CD4-positive, CD25-positive, alpha-beta regulatory T cell (primary cell): Measurements from ENCODE around the gene EFNB3. TPM values are rescaled to one million over a fixed set of nuclear protein-coding genes. Genes with fewer than 3 reads are reported as not detected.

Experiments
- ATAC-seq, 2 donors: fragments of 150-1000 bp; cut with Tn5 transposase; one replicate each; pipeline ENCODE4 v1.10.0; 2021; ENCODE audit warnings: low read depth in 2 of 2, moderate number of reproducible peaks in 2 of 2, moderate library complexity in 1 of 2
- DNase-seq, 3 donors: peaks; one replicate each; pipeline versions ENCODE4 v3.0.0 to v3.0.0-alpha.2; 2012 to 2022; ENCODE audit warnings: mixed read lengths in 1 of 3
- H3K27ac ChIP-seq: one replicate; pipeline ENCODE4 v1.7.0; 2013; ENCODE audit warnings: mild to moderate bottlenecking, low read length; ENCODE audit not compliant: insufficient read depth, poor library complexity, severe bottlenecking
- H3K27me3 ChIP-seq: one replicate; pipeline ENCODE4 v1.7.0; 2013; ENCODE audit warnings: low read length; ENCODE audit not compliant: control insufficient read depth, insufficient read depth
- H3K36me3 ChIP-seq: one replicate; pipeline ENCODE4 v1.7.0; 2013; ENCODE audit warnings: mild to moderate bottlenecking, low read length, moderate library complexity; ENCODE audit not compliant: control insufficient read depth, insufficient read depth
- H3K4me1 ChIP-seq: 2 replicates; pipeline ENCODE4 v1.7.0; 2013; ENCODE audit warnings: mild to moderate bottlenecking, low read length; ENCODE audit not compliant: insufficient read depth, control insufficient read depth, poor library complexity, severe bottlenecking
- H3K4me3 ChIP-seq: one replicate; pipeline ENCODE4 v1.7.0; 2013; ENCODE audit warnings: low read depth, mild to moderate bottlenecking, low read length, moderate library complexity
- H3K9me3 ChIP-seq, 2 experiments: 1 replicate in 1 of 2; 2 replicates in 1 of 2; pipeline ENCODE4 v1.7.0; 2013; ENCODE audit warnings: low read length in 2 of 2, mild to moderate bottlenecking in 1 of 2, moderate library complexity in 1 of 2; ENCODE audit not compliant: control insufficient read depth in 2 of 2
- H3K27ac Mint-ChIP-seq, 3 donors: one replicate each; pipeline ENCODE4 v1.8.0; 2020 to 2022; ENCODE audit warnings: mild to moderate bottlenecking in 3 of 3, mixed read lengths in 3 of 3, moderate library complexity in 2 of 3
- H3K27me3 Mint-ChIP-seq: one replicate; pipeline ENCODE4 v1.8.0; 2022; ENCODE audit warnings: mild to moderate bottlenecking, mixed read lengths
- H3K36me3 Mint-ChIP-seq: one replicate; pipeline ENCODE4 v1.8.0; 2020; ENCODE audit warnings: mixed read lengths
- H3K4me1 Mint-ChIP-seq, 4 donors: one replicate each; pipeline ENCODE4 v1.8.0; 2020 to 2022; ENCODE audit warnings: mixed read lengths in 4 of 4, mild to moderate bottlenecking in 1 of 4
- H3K4me3 Mint-ChIP-seq, 4 donors: one replicate each; pipeline ENCODE4 v1.8.0; 2020 to 2022; ENCODE audit warnings: mild to moderate bottlenecking in 4 of 4, mixed read lengths in 4 of 4, moderate library complexity in 3 of 4
- H3K9me3 Mint-ChIP-seq, 7 donors: one replicate each; pipeline ENCODE4 v1.8.0; 2020 to 2022; ENCODE audit warnings: mixed read lengths in 7 of 7, mild to moderate bottlenecking in 3 of 7, moderate library complexity in 2 of 7
- polyA plus RNA-seq, 4 donors: library from polyadenylated mRNA; unstranded; fragments of 300-500 nt; fragmentation: Illumina TruSeq; gene quantifications; one replicate each; pipeline ENCODE4 v1.2.3, GENCODE V29; 2021
- total RNA-seq: library from RNA; stranded (reverse); gene quantifications from one replicate; pipeline ENCODE4 v1.2.3, GENCODE V29; 2022

Gene EFNB3
- total and polyA plus RNA-seq, 5 donors from 2014 or later, result not detected

DNA sequence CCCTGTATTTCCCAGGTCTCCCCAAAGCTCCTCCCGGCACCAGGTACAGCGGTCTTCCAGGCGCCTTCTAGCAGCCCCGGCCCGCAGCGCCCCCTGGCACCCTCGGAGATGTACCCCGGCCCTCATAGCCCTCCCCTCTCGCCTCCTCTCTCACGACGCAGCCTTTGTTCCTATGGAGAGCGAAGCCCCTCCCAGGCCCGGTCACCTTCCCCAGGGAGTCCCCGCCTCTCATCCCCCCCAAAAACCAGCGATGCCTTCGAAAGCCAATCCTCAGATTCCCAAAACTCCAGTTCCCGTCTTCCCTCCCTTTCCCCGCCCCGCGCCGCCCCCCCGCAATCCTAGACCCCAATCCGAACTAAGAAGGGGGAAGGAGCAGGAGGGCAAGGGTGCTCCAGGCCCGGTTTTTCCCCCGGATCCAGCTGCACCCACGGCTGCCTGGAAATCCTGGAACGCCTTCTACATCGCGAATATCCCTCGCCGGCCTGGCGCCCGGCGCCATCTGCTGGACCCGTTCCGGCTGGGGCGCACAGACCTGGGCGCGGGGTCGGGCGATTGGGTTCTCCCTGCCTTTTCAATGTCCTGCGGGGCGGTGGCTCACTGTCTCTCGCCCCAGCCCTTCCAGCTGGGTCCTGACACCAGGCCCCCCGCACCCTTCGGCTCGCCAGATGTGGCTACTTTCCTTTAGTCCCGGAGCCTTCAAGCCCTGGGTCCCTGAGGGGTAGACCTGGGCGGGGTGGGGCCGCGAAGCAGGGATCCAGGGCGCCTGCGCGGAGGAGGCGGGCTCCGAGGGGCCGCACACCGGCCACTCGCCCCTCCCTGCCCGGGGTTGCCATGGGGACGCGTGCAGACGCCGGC, 12.1 kb downstream of the EFNB3 start, which contains the start of gene DNAH2:
Gene DNAH2, plus strand, starts transcription at position 844 of the 855 bp plus-strand sequence. CDS start 1,991 bp downstream, outside the sequence.
- H3K4me3 ChIP-seq, result no peak within 1 kb of the TSS
- H3K9me3 ChIP-seq, result no peaks in the 10 kb centered on the region
- DNase-seq, result peak in 1 of 3 donors; percentile 23
- peaks cover 0 to 4% (median 0%) of the 10 kb centered on the region in 7 donors for H3K9me3 Mint-ChIP-seq
- peaks cover 15% of the 10 kb centered on the region for H3K4me1 ChIP-seq
- peak within 1 kb of the TSS in 2 of 4 donors; percentile 19 to 70 for H3K4me3 Mint-ChIP-seq
- ATAC-seq, result peak; percentile 23 to 25
- H3K27ac Mint-ChIP-seq, result no peak within 1 kb of the TSS
- peaks cover 0 to 21% (median 8%) of the 10 kb centered on the region in 4 donors for H3K4me1 Mint-ChIP-seq
- H3K27ac ChIP-seq, result no peak within 1 kb of the TSS
- peaks cover 33% of the 10 kb centered on the region for H3K27me3 ChIP-seq
- H3K36me3 Mint-ChIP-seq, result no peaks in the 10 kb centered on the region
- H3K36me3 ChIP-seq, result no peaks in the 10 kb centered on the region
- peaks cover 79% of the 10 kb centered on the region for H3K27me3 Mint-ChIP-seq

DNA sequence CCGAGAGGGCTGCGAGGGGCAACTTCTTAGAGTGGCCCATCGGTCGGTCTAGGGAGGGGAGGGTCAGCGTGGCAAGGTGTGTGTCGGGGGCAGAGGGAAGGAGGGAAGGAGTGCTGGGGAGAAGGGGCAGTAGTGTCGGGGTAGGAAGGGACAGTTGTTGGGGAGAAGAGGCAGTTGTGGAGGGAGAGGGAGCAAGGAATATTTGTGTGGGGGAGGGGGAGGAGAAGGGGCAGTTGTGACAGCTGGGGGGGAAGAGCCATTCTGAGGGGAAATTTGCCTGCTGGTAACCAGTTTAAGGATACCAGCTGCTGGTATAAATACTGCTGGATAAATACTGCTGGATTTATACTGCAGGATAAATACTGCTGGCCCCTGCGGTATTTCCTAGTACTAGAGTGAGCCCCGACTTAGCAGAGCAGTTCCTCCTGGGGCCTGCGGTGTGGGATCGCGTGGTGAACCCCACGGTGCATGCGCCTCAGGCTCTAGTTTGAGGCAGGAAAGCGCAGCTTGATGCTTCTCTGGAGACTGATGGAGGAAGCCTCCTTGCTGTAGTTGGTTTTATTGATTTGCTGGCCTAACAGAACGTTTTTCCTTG, 12.9 kb downstream of the EFNB3 start:
- H3K27ac Mint-ChIP-seq, result no peak overlapping the region
- peaks cover 33% of the 10 kb centered on the region for H3K27me3 ChIP-seq
- DNase-seq, result peak in 1 of 3 donors; percentile 72

DNA sequence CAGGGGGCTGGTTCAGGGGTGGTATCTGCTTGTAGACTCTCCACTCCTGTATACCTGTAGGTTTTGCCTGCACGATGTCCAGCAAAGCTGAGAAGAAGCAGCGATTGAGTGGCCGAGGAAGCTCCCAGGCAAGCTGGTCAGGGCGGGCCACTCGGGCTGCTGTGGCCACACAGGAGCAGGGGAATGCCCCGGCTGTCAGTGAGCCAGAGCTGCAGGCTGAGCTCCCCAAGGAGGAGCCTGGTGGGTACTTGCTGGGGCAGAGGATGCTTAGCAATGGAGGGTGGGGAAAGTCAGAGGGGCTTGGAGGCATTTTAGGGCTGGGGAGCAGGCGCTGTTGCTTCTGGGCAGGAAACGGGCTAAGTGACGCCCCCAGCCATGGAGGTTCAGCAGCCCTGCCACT, 14.7 kb downstream of the EFNB3 start:
- Mint-ChIP-seq H3K4me1 (peaks cover 0 to 16% (median 6%) of the 10 kb centered on the region in 4 donors), H3K4me3 (no peak overlapping the region), H3K9me3 (peaks cover 0 to 3% (median 0%) of the 10 kb centered on the region in 7 donors), H3K36me3 (no peaks in the 10 kb centered on the region), H3K27ac (no peak overlapping the region), H3K27me3 (peaks cover 74% of the 10 kb centered on the region)
- peaks cover 15% of the 10 kb centered on the region for H3K4me1 ChIP-seq
- no peaks in the 10 kb centered on the region for H3K9me3 ChIP-seq
- H3K27ac ChIP-seq, result no peak overlapping the region
- H3K4me3 ChIP-seq, result no peak overlapping the region
- H3K27me3 ChIP-seq, result peaks cover 27% of the 10 kb centered on the region
- no peak for DNase-seq
- no peak for ATAC-seq
- no peaks in the 10 kb centered on the region for H3K36me3 ChIP-seq

More for the DNA sequence above, 12.9 kb downstream of the EFNB3 start:
- H3K4me1 Mint-ChIP-seq, result peaks cover 0 to 21% (median 8%) of the 10 kb centered on the region in 4 donors
- H3K9me3 Mint-ChIP-seq, result peaks cover 0 to 5% (median 0%) of the 10 kb centered on the region in 7 donors
- Histone ChIP-seq H3K9me3 (no peaks in the 10 kb centered on the region), H3K27ac (no peak overlapping the region), H3K4me1 (peaks cover 15% of the 10 kb centered on the region), H3K4me3 (no peak overlapping the region), H3K36me3 (no peaks in the 10 kb centered on the region)
- H3K36me3 Mint-ChIP-seq, result no peaks in the 10 kb centered on the region
- H3K4me3 Mint-ChIP-seq, result peak overlapping the region in 2 of 4 donors; percentile 15 to 50
- H3K27me3 Mint-ChIP-seq, result peaks cover 78% of the 10 kb centered on the region
- peak; percentile 25 to 67 for ATAC-seq

DNA sequence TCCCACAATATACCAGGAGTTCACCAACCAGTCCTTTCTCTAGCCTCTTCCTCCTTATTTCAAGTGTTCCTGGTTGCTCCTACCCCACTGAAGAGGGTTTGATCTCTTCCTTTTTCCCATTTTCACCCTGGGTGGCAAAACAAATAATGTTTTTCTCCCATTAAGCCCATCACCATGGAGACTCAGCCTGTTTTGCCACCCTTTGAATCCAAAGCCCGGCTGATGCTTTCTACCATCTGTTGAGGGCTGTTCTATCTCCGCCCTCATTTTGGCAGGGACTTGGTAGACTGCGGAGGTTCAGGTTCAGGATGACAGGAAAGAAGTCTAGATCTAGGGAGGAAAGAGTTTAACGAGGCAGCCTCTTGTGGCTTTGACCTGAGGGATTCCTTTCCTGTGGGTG, 15.1 kb downstream of the EFNB3 start:
- Histone ChIP-seq H3K27me3 (peaks cover 27% of the 10 kb centered on the region), H3K9me3 (no peaks in the 10 kb centered on the region), H3K27ac (no peak overlapping the region), H3K4me1 (peaks cover 15% of the 10 kb centered on the region), H3K4me3 (no peak overlapping the region), H3K36me3 (no peaks in the 10 kb centered on the region)
- Mint-ChIP-seq H3K27ac (no peak overlapping the region), H3K4me3 (no peak overlapping the region), H3K27me3 (peaks cover 74% of the 10 kb centered on the region), H3K4me1 (peaks cover 0 to 16% (median 6%) of the 10 kb centered on the region in 4 donors), H3K9me3 (peaks cover 0 to 3% (median 0%) of the 10 kb centered on the region in 7 donors), H3K36me3 (no peaks in the 10 kb centered on the region)
- no peak for ATAC-seq
- DNase-seq, result no peak

DNA sequence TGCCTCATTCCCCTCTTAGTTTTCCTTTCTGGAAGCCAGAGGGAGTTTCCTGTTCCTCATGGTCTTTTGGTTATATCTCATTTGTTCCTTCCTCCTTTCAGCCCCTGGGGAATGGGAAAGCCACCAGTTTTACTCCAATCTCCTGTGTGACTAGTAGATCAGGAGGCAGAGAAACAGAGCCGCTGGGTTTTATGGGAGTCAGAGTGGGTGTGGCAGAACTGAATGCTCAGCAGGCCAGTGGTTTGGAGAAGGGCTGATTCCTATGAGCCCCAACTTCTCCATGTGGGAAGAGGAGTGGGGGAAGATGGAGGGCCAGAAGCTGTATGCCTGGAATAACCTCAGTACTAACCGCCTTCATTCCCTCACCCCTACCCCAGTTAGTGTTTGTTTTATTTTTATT, 16.6 kb downstream of the EFNB3 start:
- ATAC-seq, result no peak
- no peak for DNase-seq
- Mint-ChIP-seq H3K9me3 (peaks cover 0 to 4% (median 0%) of the 10 kb centered on the region in 7 donors), H3K4me1 (peaks cover 0 to 12% (median 6%) of the 10 kb centered on the region in 4 donors), H3K4me3 (no peak overlapping the region), H3K27ac (no peak overlapping the region), H3K36me3 (no peaks in the 10 kb centered on the region), H3K27me3 (peaks cover 62% of the 10 kb centered on the region)
- no peaks in the 10 kb centered on the region for H3K36me3 ChIP-seq
- H3K4me1 ChIP-seq, result peaks cover 15% of the 10 kb centered on the region
- peaks cover 14% of the 10 kb centered on the region for H3K27me3 ChIP-seq
- no peak overlapping the region for H3K4me3 ChIP-seq
- no peak overlapping the region for H3K27ac ChIP-seq
- H3K9me3 ChIP-seq, result no peaks in the 10 kb centered on the region

DNA sequence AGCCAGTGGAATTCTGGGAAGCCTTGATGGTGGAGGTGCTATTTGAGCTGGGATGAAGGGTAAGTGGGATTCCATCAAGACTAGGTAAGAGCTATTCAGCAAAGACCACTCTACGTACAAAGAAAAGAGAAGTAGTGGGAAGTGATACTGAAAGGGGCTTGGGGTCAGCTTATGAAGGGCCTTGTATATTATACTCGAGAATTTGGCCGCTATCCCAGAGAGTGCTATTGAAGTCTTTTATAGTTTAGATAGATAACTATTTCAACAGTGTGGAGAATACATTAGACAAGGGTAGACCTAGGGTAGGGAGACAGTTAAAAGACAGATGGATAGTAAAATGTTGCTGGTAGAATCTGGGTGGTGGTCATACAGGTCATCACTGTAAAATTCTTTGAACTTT, 22.9 kb downstream of the EFNB3 start:
- peaks cover 35% of the 10 kb centered on the region for H3K27me3 Mint-ChIP-seq
- H3K27me3 ChIP-seq, result peaks cover 1% of the 10 kb centered on the region
- no peak overlapping the region for H3K4me3 ChIP-seq
- no peaks in the 10 kb centered on the region for H3K36me3 Mint-ChIP-seq
- no peaks in the 10 kb centered on the region for H3K9me3 ChIP-seq
- H3K9me3 Mint-ChIP-seq, result peaks cover 0 to 2% (median 0%) of the 10 kb centered on the region in 7 donors
- H3K36me3 ChIP-seq, result no peaks in the 10 kb centered on the region
- H3K27ac ChIP-seq, result no peak overlapping the region
- no peak overlapping the region for H3K27ac Mint-ChIP-seq
- H3K4me1 Mint-ChIP-seq, result no peaks in the 10 kb centered on the region
- DNase-seq, result no peak
- H3K4me1 ChIP-seq, result no peaks in the 10 kb centered on the region
- ATAC-seq, result no peak
- no peak overlapping the region for H3K4me3 Mint-ChIP-seq

DNA sequence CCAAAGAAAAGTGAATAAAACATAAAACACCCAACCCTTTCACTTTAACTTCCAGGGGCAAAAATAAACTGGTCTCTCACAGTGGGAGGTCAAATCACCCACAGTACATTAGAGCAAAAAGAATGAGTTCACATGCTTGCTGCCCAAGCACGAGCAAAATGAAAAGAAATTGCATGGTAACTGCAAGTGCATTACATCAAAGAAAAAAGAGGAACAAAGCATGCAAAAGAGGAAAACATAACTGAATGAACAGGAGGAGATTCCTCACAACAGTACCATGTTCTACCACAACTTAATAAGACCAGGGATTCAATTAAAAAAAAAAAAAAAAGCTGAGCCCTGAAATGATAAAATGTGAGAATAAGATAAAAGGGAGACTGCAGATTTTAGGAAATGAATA, 24.8 kb downstream of the EFNB3 start:
- Histone ChIP-seq H3K36me3 (no peaks in the 10 kb centered on the region), H3K9me3 (no peaks in the 10 kb centered on the region), H3K27me3 (peaks cover 1% of the 10 kb centered on the region), H3K4me1 (no peaks in the 10 kb centered on the region), H3K4me3 (no peak overlapping the region), H3K27ac (no peak overlapping the region)
- Mint-ChIP-seq H3K27ac (no peak overlapping the region), H3K4me3 (no peak overlapping the region), H3K4me1 (no peaks in the 10 kb centered on the region), H3K27me3 (peaks cover 25% of the 10 kb centered on the region), H3K36me3 (no peaks in the 10 kb centered on the region), H3K9me3 (peaks cover 0 to 2% (median 0%) of the 10 kb centered on the region in 7 donors)
- ATAC-seq, result no peak
- no peak for DNase-seq
